ENCODE data around the gene APOOL.

GRCh38 chrX:85031505-85031904 lies 27.8 kb downstream of the APOOL start:
- TF ChIP-seq CTCF (IDR thresholded peaks at IDR 0.05 in 8 of 11, conservative IDR thresholded peaks at IDR 0.05 in 3 of 11) (no peak), POLR2A (IDR thresholded peaks at IDR 0.05) (no peak)
